ENCODE data around the gene USP40.

DNA sequence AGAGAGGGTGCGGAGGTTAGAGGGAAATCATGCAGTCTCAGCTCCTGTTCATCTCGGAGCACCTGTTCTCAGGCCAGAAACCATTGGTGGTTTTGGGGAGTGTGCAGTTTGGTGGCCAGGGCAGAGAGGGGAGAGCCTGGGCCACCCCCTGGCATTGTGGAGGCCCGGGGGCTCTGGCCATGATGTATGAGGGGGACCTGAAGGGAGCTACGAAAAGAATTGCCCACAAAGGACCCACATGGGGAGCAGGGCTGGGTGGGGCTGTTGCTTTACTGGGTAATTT lies 124.6 kb downstream of the USP40 start:
- TF ChIP-seq NANOG (IDR thresholded peaks at IDR 0.05; ENCODE audit: insufficient read depth, low read depth, low read length, poor library complexity, severe bottlenecking) (no peak), BCL11A (IDR thresholded peaks at IDR 0.05; ENCODE audit: low read depth in 2 of 2, low read length in 2 of 2) (no peak), SP2 (IDR thresholded peaks at IDR 0.05; ENCODE audit: low read length) (no peak), POLR2A (IDR thresholded peaks at IDR 0.05; ENCODE audit: control extremely low read depth in 1 of 2, low read depth in 2 of 2, low read length in 2 of 2) (no peak), ZNF274 (IDR thresholded peaks at IDR 0.05; ENCODE audit: borderline replicate concordance, extremely low read depth, low read length) (no peak), SRF (IDR thresholded peaks at IDR 0.05; ENCODE audit: low read depth, low read length) (no peak), EP300 (IDR thresholded peaks at IDR 0.05; ENCODE audit: borderline replicate concordance in 1 of 2, low read depth in 2 of 2, low read length in 2 of 2) (no peak), POLR2AphosphoS5 (IDR thresholded peaks at IDR 0.05; ENCODE audit: low read depth, low read length) (no peak), TAF1 (IDR thresholded peaks at IDR 0.05; ENCODE audit: low read depth, low read length) (no peak)
- TF ChIP-seq, protein P1, sequence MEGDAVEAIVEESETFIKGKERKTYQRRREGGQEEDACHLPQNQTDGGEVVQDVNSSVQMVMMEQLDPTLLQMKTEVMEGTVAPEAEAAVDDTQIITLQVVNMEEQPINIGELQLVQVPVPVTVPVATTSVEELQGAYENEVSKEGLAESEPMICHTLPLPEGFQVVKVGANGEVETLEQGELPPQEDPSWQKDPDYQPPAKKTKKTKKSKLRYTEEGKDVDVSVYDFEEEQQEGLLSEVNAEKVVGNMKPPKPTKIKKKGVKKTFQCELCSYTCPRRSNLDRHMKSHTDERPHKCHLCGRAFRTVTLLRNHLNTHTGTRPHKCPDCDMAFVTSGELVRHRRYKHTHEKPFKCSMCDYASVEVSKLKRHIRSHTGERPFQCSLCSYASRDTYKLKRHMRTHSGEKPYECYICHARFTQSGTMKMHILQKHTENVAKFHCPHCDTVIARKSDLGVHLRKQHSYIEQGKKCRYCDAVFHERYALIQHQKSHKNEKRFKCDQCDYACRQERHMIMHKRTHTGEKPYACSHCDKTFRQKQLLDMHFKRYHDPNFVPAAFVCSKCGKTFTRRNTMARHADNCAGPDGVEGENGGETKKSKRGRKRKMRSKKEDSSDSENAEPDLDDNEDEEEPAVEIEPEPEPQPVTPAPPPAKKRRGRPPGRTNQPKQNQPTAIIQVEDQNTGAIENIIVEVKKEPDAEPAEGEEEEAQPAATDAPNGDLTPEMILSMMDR (IDR thresholded peaks at IDR 0.05; ENCODE audit: control extremely low read depth in 1 of 3, insufficient read depth in 1 of 3, low read depth in 1 of 3, low read length in 3 of 3): no peak
